HG03571 (cell line): ENCODE measurements around the gene GPR39.

Experiments
- ATAC-seq: cut with Tn5 transposase; IDR thresholded peaks from one replicate; pipeline ENCODE4 v1.9.1; 2021; ENCODE audit not compliant: unreplicated experiment

Gene GPR39

GRCh38 chr2:132668189-132668823, 251.7 kb downstream of the GPR39 start:
- ATAC-seq: no peak

- no peak for ATAC-seq
Observed at GRCh38 chr2:132668987-132669907, 252.6 kb downstream of the GPR39 start.

- ATAC-seq: no peak
Observed at GRCh38 chr2:132669908-132670495, 253.4 kb downstream of the GPR39 start, which contains the start of gene LYPD1. Gene LYPD1, minus strand, starts transcription at chr2:132670205. Its CDS starts 273 bp downstream, at chr2:132669932.

GRCh38 chr2:132670496-132671150, 254.0 kb downstream of the GPR39 start:
- no peak for ATAC-seq

- no peak for ATAC-seq
Observed at GRCh38 chr2:132671151-132671835, 254.7 kb downstream of the GPR39 start.

- no peak for ATAC-seq
Observed at GRCh38 chr2:132676999-132677398, 260.4 kb downstream of the GPR39 start.

- ATAC-seq: no peak
Observed at GRCh38 chr2:132677661-132678060, 261.1 kb downstream of the GPR39 start.

- ATAC-seq: no peak
Observed at GRCh38 chr2:132678483-132678882, 261.9 kb downstream of the GPR39 start.

- no peak for ATAC-seq
Observed at GRCh38 chr2:132680544-132680943, 263.9 kb downstream of the GPR39 start.

GRCh38 chr2:132681766-132682165, 265.2 kb downstream of the GPR39 start:
- no peak for ATAC-seq

GRCh38 chr2:132690664-132691303, 274.2 kb downstream of the GPR39 start:
- no peak for ATAC-seq

GRCh38 chr2:132691556-132691955, 275.0 kb downstream of the GPR39 start:
- no peak for ATAC-seq

- no peak for ATAC-seq
Observed at GRCh38 chr2:132692816-132693215, 276.2 kb downstream of the GPR39 start.
